GM04503 (cell line): ENCODE measurements around the gene TAF15.

Experiments used
- DNase-seq: peaks from one replicate; pipeline ENCODE4 v3.0.0-alpha.2; 2012; ENCODE audit warnings: low read depth

Gene TAF15

GRCh38 chr17:35788477-35789368 lies 20.6 kb upstream of the TAF15 start:
- DNase-seq: peak; percentile 73

GRCh38 chr17:35790841-35791240 lies 18.4 kb upstream of the TAF15 start:
- DNase-seq: no peak

- no peak for DNase-seq
Measured at GRCh38 chr17:35791681-35792350, 17.5 kb upstream of the TAF15 start.

- no peak for DNase-seq
Measured at GRCh38 chr17:35793257-35793656, 16.0 kb upstream of the TAF15 start.

- DNase-seq: no peak
Measured at GRCh38 chr17:35795007-35795870, 14.0 kb upstream of the TAF15 start, which contains the start of gene MMP28. MMP28 (minus strand) TSS chr17:35795641; CDS start chr17:35795377, 264 bp downstream.

GRCh38 chr17:35795871-35796265 lies 13.4 kb upstream of the TAF15 start:
- DNase-seq: no peak

GRCh38 chr17:35796942-35797341 lies 12.3 kb upstream of the TAF15 start:
- no peak for DNase-seq

GRCh38 chr17:35797370-35797769 lies 11.9 kb upstream of the TAF15 start:
- DNase-seq: no peak

GRCh38 chr17:35797918-35798317 lies 11.4 kb upstream of the TAF15 start:
- no peak for DNase-seq

GRCh38 chr17:35799942-35800341 lies 9.3 kb upstream of the TAF15 start:
- peak; percentile 57 for DNase-seq

- no peak for DNase-seq
Measured at GRCh38 chr17:35801583-35802224, 7.6 kb upstream of the TAF15 start.

GRCh38 chr17:35804658-35805192 lies 4.6 kb upstream of the TAF15 start:
- peak; percentile 84 for DNase-seq

- DNase-seq: no peak
Measured at GRCh38 chr17:35807371-35808144, 1.7 kb upstream of the TAF15 start.

GRCh38 chr17:35808240-35808961 lies 883 bp upstream of the TAF15 start:
- DNase-seq: no peak

GRCh38 chr17:35809855-35810461 lies 674 bp downstream of the TAF15 start:
- DNase-seq: no peak

GRCh38 chr17:35811759-35812158 lies 2.5 kb downstream of the TAF15 start:
- DNase-seq: no peak

- no peak for DNase-seq
Measured at GRCh38 chr17:35812456-35812855, 3.2 kb downstream of the TAF15 start.

- DNase-seq: no peak
Measured at GRCh38 chr17:35816723-35817122, 7.4 kb downstream of the TAF15 start.

GRCh38 chr17:35817196-35817595 lies 7.9 kb downstream of the TAF15 start:
- DNase-seq: no peak

GRCh38 chr17:35819455-35819854 lies 10.2 kb downstream of the TAF15 start:
- DNase-seq: no peak
